ENCODE data around the gene C3orf22.

C3orf22 gene

GRCh38 chr3:126562737-126563276, 4.1 kb upstream of the C3orf22 start:
- Mint-ChIP-seq H3K4me1 (no peaks in the 10 kb centered on the region), H3K36me3 (ENCODE audit: low read depth) (no peaks in the 10 kb centered on the region), H3K27me3 (ENCODE audit: low read depth) (no peaks in the 10 kb centered on the region), H3K4me3 (no peak overlapping the region), H3K9me3 (peaks cover 9% of the 10 kb centered on the region), H3K27ac (no peak overlapping the region)
- TF ChIP-seq CTCF (IDR thresholded peaks at IDR 0.05; ENCODE audit: unreplicated experiment in 3 of 3), result no peak

GRCh38 chr3:126557761-126558160, 971 bp downstream of the C3orf22 start:
- Mint-ChIP-seq H3K4me1 (peaks cover 4% of the 10 kb centered on the region), H3K9me3 (peaks cover 8% of the 10 kb centered on the region), H3K36me3 (ENCODE audit: low read depth) (no peaks in the 10 kb centered on the region), H3K27ac (no peak overlapping the region), H3K4me3 (no peak overlapping the region), H3K27me3 (ENCODE audit: low read depth) (no peaks in the 10 kb centered on the region)
- no peak for TF ChIP-seq CTCF (IDR thresholded peaks at IDR 0.05; ENCODE audit: unreplicated experiment in 3 of 3)

- peaks cover 6% of the 10 kb centered on the region for H3K9me3 Mint-ChIP-seq
- no peaks in the 10 kb centered on the region for H3K36me3 Mint-ChIP-seq (ENCODE audit: low read depth)
- no peak for TF ChIP-seq CTCF (IDR thresholded peaks at IDR 0.05; ENCODE audit: unreplicated experiment in 3 of 3)
- H3K4me1 Mint-ChIP-seq, result peaks cover 4% of the 10 kb centered on the region
- no peak overlapping the region for H3K27ac Mint-ChIP-seq
- H3K27me3 Mint-ChIP-seq (ENCODE audit: low read depth), result no peaks in the 10 kb centered on the region
- no peak overlapping the region for H3K4me3 Mint-ChIP-seq
These were observed 1.4 kb downstream of the C3orf22 start for GRCh38 chr3:126557415-126557745.

- H3K4me3 Mint-ChIP-seq, result no peak overlapping the region
- no peak for TF ChIP-seq CTCF (IDR thresholded peaks at IDR 0.05; ENCODE audit: unreplicated experiment in 3 of 3)
- H3K4me1 Mint-ChIP-seq, result peaks cover 4% of the 10 kb centered on the region
- no peaks in the 10 kb centered on the region for H3K36me3 Mint-ChIP-seq (ENCODE audit: low read depth)
- no peak overlapping the region for H3K27ac Mint-ChIP-seq
- peaks cover 4% of the 10 kb centered on the region for H3K9me3 Mint-ChIP-seq
- no peaks in the 10 kb centered on the region for H3K27me3 Mint-ChIP-seq (ENCODE audit: low read depth)
These were observed 1.9 kb downstream of the C3orf22 start for GRCh38 chr3:126556637-126557414.

- no peak overlapping the region for H3K4me3 Mint-ChIP-seq
- H3K27ac Mint-ChIP-seq, result no peak overlapping the region
- peaks cover 10% of the 10 kb centered on the region for H3K4me1 Mint-ChIP-seq
- peaks cover under 1% of the 10 kb centered on the region for H3K27me3 Mint-ChIP-seq (ENCODE audit: low read depth)
- H3K36me3 Mint-ChIP-seq (ENCODE audit: low read depth), result no peaks in the 10 kb centered on the region
- no peaks in the 10 kb centered on the region for H3K9me3 Mint-ChIP-seq
- no peak for TF ChIP-seq CTCF (IDR thresholded peaks at IDR 0.05; ENCODE audit: unreplicated experiment in 3 of 3)
These were observed 2.7 kb downstream of the C3orf22 start for GRCh38 chr3:126555795-126556636.
